GM12865 (cell line): ENCODE results near the gene HGS.

ENCODE experiments used
- DNase-seq: peaks from one replicate; pipeline ENCODE4 v3.0.0; 2010; ENCODE audit warnings: low read depth
- H3K4me3 ChIP-seq: 2 replicates; pipeline ENCODE4 v1.5.1; 2011; ENCODE audit warnings: mild to moderate bottlenecking, low read depth, low read length, control low read depth
- CTCF ChIP-seq: IDR thresholded peaks from 2 replicates; pipeline ENCODE4 v1.5.1; 2011; ENCODE audit warnings: low read length, control low read depth, low read depth, inconsistent platforms; ENCODE audit not compliant: insufficient read depth; ENCODE audit errors: missing control alignments

HGS gene

GRCh38 chr17:81700353-81701287 is 16.8 kb downstream of the HGS start:
- DNase-seq: no peak
- no peak overlapping the region for H3K4me3 ChIP-seq
- TF ChIP-seq CTCF: no peak

DNA sequence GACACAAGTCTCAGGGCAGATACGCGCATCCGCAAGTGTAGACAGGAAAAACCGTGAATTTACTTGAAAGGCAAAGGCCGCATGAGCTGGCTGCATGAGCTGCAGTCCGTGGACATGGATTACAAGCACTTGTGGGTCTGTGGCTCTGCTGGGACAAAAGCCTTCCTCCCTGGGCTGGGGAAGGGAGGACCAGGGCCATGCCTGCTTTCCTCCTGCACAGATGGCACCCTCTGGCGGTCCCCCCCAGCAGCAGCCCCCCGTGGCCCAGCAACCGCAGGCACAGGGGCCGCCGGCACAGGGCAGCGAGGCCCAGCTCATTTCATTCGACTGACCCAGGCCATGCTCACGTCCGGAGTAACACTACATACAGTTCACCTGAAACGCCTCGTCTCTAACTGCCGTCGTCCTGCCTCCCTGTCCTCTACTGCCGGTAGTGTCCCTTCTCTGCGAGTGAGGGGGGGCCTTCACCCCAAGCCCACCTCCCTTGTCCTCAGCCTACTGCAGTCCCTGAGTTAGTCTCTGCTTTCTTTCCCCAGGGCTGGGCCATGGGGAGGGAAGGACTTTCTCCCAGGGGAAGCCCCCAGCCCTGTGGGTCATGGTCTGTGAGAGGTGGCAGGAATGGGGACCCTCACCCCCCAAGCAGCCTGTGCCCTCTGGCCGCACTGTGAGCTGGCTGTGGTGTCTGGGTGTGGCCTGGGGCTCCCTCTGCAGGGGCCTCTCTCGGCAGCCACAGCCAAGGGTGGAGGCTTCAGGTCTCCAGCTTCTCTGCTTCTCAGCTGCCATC is 17.7 kb downstream of the HGS start:
- peak; percentile 9 for TF ChIP-seq CTCF
- no peak for DNase-seq
- peak overlapping the region; percentile 93 for H3K4me3 ChIP-seq

DNA sequence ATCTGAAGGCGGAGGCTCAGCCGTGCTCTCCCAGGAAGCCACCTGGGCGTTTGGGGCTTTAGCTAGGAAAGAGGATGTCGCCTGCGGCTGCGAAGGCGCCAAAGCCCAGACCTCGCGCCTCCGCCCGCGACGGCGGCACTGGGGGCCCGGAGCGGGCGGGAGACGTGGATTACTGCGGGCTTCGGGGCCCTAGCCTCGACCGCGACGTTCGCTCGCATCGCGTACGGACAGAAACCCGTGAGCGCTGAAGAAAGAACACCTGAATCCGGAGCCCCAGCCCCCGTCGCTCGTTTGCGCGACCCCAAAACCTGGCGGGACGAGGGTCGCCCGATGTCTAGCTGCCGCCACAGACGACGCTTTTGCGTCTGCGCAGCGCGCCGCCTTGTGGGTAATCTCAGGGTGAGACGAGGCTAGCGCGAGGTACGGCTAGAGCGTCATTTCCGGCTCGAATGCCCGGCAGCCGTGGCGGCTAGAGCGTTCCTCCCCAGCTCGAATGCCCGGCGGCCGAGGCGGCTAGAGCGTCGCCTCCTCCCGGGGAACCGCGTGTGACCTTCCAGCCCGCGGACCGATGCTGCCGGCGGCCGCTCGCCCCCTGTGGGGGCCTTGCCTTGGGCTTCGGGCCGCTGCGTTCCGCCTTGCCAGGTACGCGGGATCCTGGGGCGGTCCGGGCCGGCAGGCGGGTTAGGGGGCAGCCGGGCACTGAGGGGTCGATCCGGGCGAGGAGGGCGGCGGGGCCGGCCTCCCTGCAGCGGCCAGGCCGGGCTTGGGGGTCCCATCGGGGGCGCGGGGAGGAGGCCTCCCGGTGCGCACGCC is 19.3 kb downstream of the HGS start, which contains the start of gene MRPL12:
Gene MRPL12 (plus strand): TSS at position 434 of the 813 bp plus-strand sequence. CDS start 135 bp downstream, at position 569.
- DNase-seq: peak; percentile 96
- peak within 1 kb of the TSS; percentile 93 for H3K4me3 ChIP-seq
- no peak for TF ChIP-seq CTCF

GRCh38 chr17:81703747-81704654 is 20.2 kb downstream of the HGS start:
- no peak for DNase-seq

DNA sequence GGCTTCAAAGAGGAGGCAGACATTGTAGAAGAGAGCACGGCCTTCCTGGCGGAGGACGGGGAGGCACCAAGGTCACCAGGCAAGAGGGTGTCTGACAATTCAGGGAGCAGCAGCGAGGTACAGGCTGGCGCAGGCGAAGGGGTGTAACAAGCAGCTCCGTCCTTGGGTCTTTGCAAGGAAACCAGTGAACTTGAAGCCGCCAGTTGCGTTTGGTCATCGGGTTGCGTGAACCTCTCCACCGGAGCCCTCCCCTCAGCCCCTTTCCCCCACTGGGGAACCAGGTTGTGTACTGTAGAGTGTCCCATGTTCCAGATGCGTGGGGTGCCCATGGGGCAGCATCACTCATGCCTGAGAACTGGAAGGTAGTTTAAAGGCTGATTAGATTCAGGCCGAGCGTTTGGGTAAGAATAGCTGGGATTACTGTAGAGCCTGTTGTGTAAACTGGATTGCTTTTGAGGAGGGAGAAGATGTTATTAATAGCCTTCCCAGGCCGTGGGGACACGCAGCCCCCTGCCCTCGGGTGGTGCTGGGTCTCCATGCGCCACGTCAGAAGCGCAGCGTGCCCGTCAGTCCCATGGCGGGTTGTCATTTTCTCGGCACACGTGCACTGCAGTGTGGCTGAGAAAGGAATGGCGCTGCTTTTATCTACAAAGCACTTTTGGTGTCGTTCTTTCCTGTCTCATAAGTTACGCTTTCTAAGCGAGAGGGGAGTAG is 21.9 kb downstream of the HGS start:
- no peak for DNase-seq
- TF ChIP-seq CTCF: no peak
- H3K4me3 ChIP-seq: no peak overlapping the region

More at GRCh38 chr17:81703747-81704654, 20.2 kb downstream of the HGS start:
- peak overlapping the region; percentile 93 for H3K4me3 ChIP-seq
- no peak for TF ChIP-seq CTCF
